ENCODE data around the gene ADSL.

- TF ChIP-seq, protein P1, sequence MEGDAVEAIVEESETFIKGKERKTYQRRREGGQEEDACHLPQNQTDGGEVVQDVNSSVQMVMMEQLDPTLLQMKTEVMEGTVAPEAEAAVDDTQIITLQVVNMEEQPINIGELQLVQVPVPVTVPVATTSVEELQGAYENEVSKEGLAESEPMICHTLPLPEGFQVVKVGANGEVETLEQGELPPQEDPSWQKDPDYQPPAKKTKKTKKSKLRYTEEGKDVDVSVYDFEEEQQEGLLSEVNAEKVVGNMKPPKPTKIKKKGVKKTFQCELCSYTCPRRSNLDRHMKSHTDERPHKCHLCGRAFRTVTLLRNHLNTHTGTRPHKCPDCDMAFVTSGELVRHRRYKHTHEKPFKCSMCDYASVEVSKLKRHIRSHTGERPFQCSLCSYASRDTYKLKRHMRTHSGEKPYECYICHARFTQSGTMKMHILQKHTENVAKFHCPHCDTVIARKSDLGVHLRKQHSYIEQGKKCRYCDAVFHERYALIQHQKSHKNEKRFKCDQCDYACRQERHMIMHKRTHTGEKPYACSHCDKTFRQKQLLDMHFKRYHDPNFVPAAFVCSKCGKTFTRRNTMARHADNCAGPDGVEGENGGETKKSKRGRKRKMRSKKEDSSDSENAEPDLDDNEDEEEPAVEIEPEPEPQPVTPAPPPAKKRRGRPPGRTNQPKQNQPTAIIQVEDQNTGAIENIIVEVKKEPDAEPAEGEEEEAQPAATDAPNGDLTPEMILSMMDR (IDR thresholded peaks at IDR 0.05), result no peak
- no peak for TF ChIP-seq EP300 (IDR thresholded peaks at IDR 0.05)
- no peak for TF ChIP-seq POLR2A (IDR thresholded peaks at IDR 0.05)
- no peak for TF ChIP-seq POLR2AphosphoS5 (IDR thresholded peaks at IDR 0.05)
Measured at GRCh38 chr22:40325315-40325714, 21.0 kb upstream of the ADSL start.

Measured in suprapubic skin (tissue), 4 donors.